Chondrocyte (in vitro differentiated cells): ENCODE data around the gene TASP1. TPM values are rescaled to one million over a fixed set of nuclear protein-coding genes. Genes with fewer than 3 reads are reported as not detected.

Experiments
- DNase-seq: peaks from one replicate; pipeline ENCODE4 v3.0.0; 2021; ENCODE audit warnings: mixed read lengths, low spot score
- H3K27ac Mint-ChIP-seq: one replicate; pipeline ENCODE4 v1.8.0; 2021; ENCODE audit warnings: mild to moderate bottlenecking, moderate library complexity, mixed read lengths; ENCODE audit not compliant: unreplicated experiment
- H3K27me3 Mint-ChIP-seq: 2 replicates; pipeline ENCODE4 v1.8.0; 2021; ENCODE audit warnings: low read depth, mixed read lengths
- H3K36me3 Mint-ChIP-seq: 2 replicates; pipeline ENCODE4 v1.8.0; 2021; ENCODE audit warnings: low read depth, mixed read lengths
- H3K4me1 Mint-ChIP-seq: 2 replicates; pipeline ENCODE4 v1.8.0; 2021; ENCODE audit warnings: low read depth, mild to moderate bottlenecking, mixed read lengths
- H3K4me3 Mint-ChIP-seq: one replicate; pipeline ENCODE4 v1.8.0; 2021; ENCODE audit warnings: mild to moderate bottlenecking, moderate library complexity, mixed read lengths; ENCODE audit not compliant: unreplicated experiment
- H3K9me3 Mint-ChIP-seq: 2 replicates; pipeline ENCODE4 v1.8.0; 2021; ENCODE audit warnings: low read depth, mixed read lengths
- total RNA-seq: library from RNA; stranded (reverse); gene quantifications from 3 replicates; pipeline ENCODE4 v1.2.1, GENCODE V29; 2021
- TF ChIP-seq, protein P1 (sequence below): fragments of 200-600 bp; sonication (generic); IDR thresholded peaks from 2 replicates; pipeline ENCODE4 v1.5.0; 2021; ENCODE audit warnings: antibody characterized with exemption, mild to moderate bottlenecking, moderate library complexity

The TASP1 gene
- total RNA-seq, 1 donor from 2014 or later = 9.0 TPM

DNA sequence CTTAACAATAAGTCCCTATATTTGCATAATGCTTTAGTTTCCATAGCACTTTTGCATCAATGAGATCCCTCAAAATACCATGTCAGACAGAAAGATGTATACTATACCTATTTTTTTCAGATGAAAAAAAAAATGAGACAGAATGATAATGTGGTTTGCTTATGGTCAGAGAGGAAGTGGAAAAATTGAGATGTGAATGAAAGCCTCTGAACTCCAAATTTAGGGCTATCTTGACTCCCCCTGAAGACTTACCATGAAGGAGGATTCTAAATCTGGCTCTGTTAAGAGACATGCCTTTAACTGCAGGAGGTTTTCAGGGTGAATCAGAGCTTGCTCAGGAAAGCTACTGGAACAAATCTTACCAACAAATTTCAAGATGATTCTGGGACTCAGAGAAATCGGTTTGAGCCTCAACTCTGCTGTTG is 241.4 kb downstream of the TASP1 start:
- TF ChIP-seq, protein P1, sequence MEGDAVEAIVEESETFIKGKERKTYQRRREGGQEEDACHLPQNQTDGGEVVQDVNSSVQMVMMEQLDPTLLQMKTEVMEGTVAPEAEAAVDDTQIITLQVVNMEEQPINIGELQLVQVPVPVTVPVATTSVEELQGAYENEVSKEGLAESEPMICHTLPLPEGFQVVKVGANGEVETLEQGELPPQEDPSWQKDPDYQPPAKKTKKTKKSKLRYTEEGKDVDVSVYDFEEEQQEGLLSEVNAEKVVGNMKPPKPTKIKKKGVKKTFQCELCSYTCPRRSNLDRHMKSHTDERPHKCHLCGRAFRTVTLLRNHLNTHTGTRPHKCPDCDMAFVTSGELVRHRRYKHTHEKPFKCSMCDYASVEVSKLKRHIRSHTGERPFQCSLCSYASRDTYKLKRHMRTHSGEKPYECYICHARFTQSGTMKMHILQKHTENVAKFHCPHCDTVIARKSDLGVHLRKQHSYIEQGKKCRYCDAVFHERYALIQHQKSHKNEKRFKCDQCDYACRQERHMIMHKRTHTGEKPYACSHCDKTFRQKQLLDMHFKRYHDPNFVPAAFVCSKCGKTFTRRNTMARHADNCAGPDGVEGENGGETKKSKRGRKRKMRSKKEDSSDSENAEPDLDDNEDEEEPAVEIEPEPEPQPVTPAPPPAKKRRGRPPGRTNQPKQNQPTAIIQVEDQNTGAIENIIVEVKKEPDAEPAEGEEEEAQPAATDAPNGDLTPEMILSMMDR = no peak
- DNase-seq = no peak
- Mint-ChIP-seq H3K9me3 (no peaks in the 10 kb centered on the region), H3K4me1 (peaks cover 54% of the 10 kb centered on the region), H3K27me3 (no peaks in the 10 kb centered on the region), H3K27ac (peak overlapping the region; percentile 29), H3K36me3 (no peaks in the 10 kb centered on the region), H3K4me3 (no peak overlapping the region)

DNA sequence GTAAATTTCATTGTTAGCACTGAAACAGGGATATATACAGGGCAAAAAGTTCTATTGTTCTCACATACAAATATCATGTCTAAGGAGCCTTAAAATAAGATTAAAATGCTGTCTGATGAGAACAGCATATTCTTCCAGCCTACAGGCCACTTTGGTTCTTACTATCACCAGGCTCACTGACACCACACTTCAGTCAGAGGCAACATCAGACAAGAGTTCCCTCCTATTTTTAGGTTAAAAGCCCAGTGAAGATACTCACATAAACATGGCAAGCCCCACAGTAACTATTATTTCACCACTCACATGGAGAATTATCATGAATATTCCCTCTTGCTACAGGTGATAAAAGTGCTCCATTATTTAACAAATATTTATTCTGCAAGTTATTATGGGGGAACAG is 241.9 kb downstream of the TASP1 start:
- peaks cover 51% of the 10 kb centered on the region for H3K4me1 Mint-ChIP-seq
- H3K27me3 Mint-ChIP-seq = no peaks in the 10 kb centered on the region
- TF ChIP-seq, protein P1 = no peak
- H3K27ac Mint-ChIP-seq = no peak overlapping the region
- no peaks in the 10 kb centered on the region for H3K9me3 Mint-ChIP-seq
- H3K4me3 Mint-ChIP-seq = no peak overlapping the region
- no peaks in the 10 kb centered on the region for H3K36me3 Mint-ChIP-seq
- DNase-seq = no peak

- Mint-ChIP-seq H3K9me3 (no peaks in the 10 kb centered on the region), H3K27ac (peak overlapping the region; percentile 85), H3K36me3 (no peaks in the 10 kb centered on the region), H3K4me3 (no peak overlapping the region), H3K4me1 (peaks cover 48% of the 10 kb centered on the region), H3K27me3 (no peaks in the 10 kb centered on the region)
- DNase-seq = no peak
- TF ChIP-seq, protein P1 = no peak
These were observed 242.7 kb downstream of the TASP1 start for GRCh38 chr20:13396022-13396421.

GRCh38 chr20:13395232-13395631 is 243.5 kb downstream of the TASP1 start:
- H3K9me3 Mint-ChIP-seq = no peaks in the 10 kb centered on the region
- H3K4me1 Mint-ChIP-seq = peaks cover 44% of the 10 kb centered on the region
- H3K27ac Mint-ChIP-seq = no peak overlapping the region
- no peaks in the 10 kb centered on the region for H3K36me3 Mint-ChIP-seq
- H3K27me3 Mint-ChIP-seq = no peaks in the 10 kb centered on the region
- DNase-seq = no peak
- TF ChIP-seq, protein P1 = no peak
- H3K4me3 Mint-ChIP-seq = no peak overlapping the region

DNA sequence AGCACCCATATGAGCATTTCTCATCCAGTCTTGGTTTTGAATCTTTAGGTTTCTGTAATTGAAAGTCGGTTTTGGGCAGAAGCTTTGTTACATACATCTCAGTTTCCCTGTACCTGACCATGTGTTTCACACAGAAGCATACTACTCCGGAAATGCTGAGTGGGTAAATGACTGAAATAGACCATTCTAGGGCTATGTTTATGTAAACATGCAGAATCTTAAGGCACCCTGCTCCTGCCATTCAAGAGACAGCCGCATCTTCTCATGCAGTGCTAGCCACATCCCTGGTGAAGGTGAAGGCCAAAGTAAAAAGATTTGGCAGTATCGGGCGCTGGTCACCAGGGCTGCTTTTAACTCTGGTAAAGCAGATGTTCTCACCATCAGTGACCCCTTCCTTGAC is 246.3 kb downstream of the TASP1 start:
- Mint-ChIP-seq H3K4me1 (peaks cover 26% of the 10 kb centered on the region), H3K27ac (no peak overlapping the region), H3K36me3 (peaks cover 2% of the 10 kb centered on the region), H3K9me3 (no peaks in the 10 kb centered on the region), H3K27me3 (no peaks in the 10 kb centered on the region), H3K4me3 (no peak overlapping the region)
- DNase-seq = no peak
- TF ChIP-seq, protein P1 = no peak
